ENCODE measurements around the gene USH2A.

DNA sequence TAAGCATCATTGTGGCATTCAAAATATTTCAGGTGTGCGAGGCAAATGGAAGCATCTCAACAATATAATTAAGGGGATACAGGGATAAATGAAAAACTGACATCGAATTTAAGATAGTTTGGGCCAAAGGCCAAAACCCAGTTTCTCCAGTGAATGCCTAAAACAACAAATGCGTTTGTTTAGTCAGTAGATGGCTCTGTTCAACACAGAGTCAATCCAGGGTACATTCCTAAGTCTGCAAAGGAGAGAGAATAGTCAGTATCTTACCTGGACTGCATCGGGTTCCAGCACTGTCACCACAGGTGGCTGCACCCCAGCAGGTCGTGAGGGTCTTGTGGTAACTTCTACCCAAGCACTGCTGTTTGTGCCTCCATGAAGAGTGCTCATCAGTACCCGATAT, 535.1 kb downstream of the USH2A start:
- TF ChIP-seq CEBPB (IDR thresholded peaks at IDR 0.05) (no peak), FOSL2 (IDR thresholded peaks at IDR 0.05) (no peak), FOSL2 (CRISPR knock-in tag; IDR thresholded peaks at IDR 0.05) (no peak), RCOR1 (IDR thresholded peaks at IDR 0.05; ENCODE audit: low read depth, low read length) (no peak), POLR2A (IDR thresholded peaks at IDR 0.05; ENCODE audit: low read length) (no peak), MAZ (IDR thresholded peaks at IDR 0.05; ENCODE audit: borderline replicate concordance, low read depth, low read length) (no peak)
- TF ChIP-seq, protein P1, sequence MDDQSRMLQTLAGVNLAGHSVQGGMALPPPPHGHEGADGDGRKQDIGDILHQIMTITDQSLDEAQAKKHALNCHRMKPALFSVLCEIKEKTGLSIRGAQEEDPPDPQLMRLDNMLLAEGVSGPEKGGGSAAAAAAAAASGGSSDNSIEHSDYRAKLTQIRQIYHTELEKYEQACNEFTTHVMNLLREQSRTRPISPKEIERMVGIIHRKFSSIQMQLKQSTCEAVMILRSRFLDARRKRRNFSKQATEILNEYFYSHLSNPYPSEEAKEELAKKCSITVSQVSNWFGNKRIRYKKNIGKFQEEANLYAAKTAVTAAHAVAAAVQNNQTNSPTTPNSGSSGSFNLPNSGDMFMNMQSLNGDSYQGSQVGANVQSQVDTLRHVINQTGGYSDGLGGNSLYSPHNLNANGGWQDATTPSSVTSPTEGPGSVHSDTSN (IDR thresholded peaks at IDR 0.05): no peak
- TF ChIP-seq, protein P2, sequence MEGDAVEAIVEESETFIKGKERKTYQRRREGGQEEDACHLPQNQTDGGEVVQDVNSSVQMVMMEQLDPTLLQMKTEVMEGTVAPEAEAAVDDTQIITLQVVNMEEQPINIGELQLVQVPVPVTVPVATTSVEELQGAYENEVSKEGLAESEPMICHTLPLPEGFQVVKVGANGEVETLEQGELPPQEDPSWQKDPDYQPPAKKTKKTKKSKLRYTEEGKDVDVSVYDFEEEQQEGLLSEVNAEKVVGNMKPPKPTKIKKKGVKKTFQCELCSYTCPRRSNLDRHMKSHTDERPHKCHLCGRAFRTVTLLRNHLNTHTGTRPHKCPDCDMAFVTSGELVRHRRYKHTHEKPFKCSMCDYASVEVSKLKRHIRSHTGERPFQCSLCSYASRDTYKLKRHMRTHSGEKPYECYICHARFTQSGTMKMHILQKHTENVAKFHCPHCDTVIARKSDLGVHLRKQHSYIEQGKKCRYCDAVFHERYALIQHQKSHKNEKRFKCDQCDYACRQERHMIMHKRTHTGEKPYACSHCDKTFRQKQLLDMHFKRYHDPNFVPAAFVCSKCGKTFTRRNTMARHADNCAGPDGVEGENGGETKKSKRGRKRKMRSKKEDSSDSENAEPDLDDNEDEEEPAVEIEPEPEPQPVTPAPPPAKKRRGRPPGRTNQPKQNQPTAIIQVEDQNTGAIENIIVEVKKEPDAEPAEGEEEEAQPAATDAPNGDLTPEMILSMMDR (IDR thresholded peaks at IDR 0.05): peak; percentile 13; the same call in 1 of the 3 replicates
- TF ChIP-seq, protein P3, sequence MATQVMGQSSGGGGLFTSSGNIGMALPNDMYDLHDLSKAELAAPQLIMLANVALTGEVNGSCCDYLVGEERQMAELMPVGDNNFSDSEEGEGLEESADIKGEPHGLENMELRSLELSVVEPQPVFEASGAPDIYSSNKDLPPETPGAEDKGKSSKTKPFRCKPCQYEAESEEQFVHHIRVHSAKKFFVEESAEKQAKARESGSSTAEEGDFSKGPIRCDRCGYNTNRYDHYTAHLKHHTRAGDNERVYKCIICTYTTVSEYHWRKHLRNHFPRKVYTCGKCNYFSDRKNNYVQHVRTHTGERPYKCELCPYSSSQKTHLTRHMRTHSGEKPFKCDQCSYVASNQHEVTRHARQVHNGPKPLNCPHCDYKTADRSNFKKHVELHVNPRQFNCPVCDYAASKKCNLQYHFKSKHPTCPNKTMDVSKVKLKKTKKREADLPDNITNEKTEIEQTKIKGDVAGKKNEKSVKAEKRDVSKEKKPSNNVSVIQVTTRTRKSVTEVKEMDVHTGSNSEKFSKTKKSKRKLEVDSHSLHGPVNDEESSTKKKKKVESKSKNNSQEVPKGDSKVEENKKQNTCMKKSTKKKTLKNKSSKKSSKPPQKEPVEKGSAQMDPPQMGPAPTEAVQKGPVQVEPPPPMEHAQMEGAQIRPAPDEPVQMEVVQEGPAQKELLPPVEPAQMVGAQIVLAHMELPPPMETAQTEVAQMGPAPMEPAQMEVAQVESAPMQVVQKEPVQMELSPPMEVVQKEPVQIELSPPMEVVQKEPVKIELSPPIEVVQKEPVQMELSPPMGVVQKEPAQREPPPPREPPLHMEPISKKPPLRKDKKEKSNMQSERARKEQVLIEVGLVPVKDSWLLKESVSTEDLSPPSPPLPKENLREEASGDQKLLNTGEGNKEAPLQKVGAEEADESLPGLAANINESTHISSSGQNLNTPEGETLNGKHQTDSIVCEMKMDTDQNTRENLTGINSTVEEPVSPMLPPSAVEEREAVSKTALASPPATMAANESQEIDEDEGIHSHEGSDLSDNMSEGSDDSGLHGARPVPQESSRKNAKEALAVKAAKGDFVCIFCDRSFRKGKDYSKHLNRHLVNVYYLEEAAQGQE (IDR thresholded peaks at IDR 0.05): no peak
